Uterus (tissue), 2 donors: Measurements from ENCODE around the gene GNB5.

Experiments used
- CTCF ChIP-seq, 4 experiments: fragments of 200-600 bp in 2 of 4; fragments of 450-650 bp in 2 of 4; sonication (generic) in 2 of 4; IDR thresholded peaks; one replicate each; pipeline ENCODE4 v1.5.1; 2016 to 2019; ENCODE audit warnings: antibody characterized with exemption in 4 of 4, mild to moderate bottlenecking in 2 of 4, moderate library complexity in 1 of 4
- POLR2A ChIP-seq, 2 donors: fragments of 450-650 bp; IDR thresholded peaks; one replicate each; pipeline ENCODE4 v1.6.1; 2016; ENCODE audit warnings: antibody characterized with exemption in 2 of 2, mild to moderate bottlenecking in 1 of 2, moderate library complexity in 1 of 2

- TF ChIP-seq CTCF (IDR thresholded peaks at IDR 0.05) (no peak), POLR2A (IDR thresholded peaks at IDR 0.05) (no peak)
Measured at GRCh38 chr15:52163321-52164190, 27.6 kb downstream of the GNB5 start.
